NCI-H748 treated with DMSO at 0.1 percent for 48 hours (cell line): ENCODE measurements around the gene SEZ6L2.
"Not testable (repeated sequence)": the region's sequence is repeated elsewhere in the genome, so short reads cannot be mapped to it uniquely, and the experiment has no call there.

Source experiments
- DNase-seq: peaks from one replicate; lab custom pipeline; 2025; lab: John Stamatoyannopoulos, UW

Gene SEZ6L2

GRCh38 chr16:29899516-29900101, at the start of gene SEZ6L2:
Gene SEZ6L2, minus strand, starts transcription at chr16:29899550. Its CDS starts 531 bp downstream, at chr16:29899019.
- peak; percentile 78 for DNase-seq

- no peak for DNase-seq
These were observed 48.5 kb upstream of the SEZ6L2 start for GRCh38 chr16:29947897-29948296.

GRCh38 chr16:29943846-29944799, 44.8 kb upstream of the SEZ6L2 start:
- DNase-seq = peak; percentile 24

DNA sequence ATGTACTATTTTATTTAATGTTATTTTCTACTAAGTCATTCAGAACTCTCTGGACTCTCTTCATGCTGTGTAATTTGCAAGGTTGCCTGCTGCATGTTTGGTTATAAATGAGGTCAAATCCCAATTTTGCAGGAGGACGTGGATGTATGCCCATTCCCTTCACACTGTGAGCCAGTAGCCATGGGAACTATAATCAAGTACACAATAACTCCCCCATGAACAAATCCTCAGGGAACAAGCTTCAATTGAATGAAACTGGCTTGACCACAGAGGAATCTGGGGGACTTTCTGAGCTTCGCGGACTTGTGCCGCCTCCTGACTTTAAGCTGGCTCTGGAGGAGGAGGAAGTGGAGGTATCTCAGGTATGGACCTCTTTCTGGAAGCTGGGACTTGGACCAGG, 41.3 kb upstream of the SEZ6L2 start:
- no peak for DNase-seq

GRCh38 chr16:29931750-29932149, 32.4 kb upstream of the SEZ6L2 start:
- DNase-seq = not testable (repeated sequence)

DNA sequence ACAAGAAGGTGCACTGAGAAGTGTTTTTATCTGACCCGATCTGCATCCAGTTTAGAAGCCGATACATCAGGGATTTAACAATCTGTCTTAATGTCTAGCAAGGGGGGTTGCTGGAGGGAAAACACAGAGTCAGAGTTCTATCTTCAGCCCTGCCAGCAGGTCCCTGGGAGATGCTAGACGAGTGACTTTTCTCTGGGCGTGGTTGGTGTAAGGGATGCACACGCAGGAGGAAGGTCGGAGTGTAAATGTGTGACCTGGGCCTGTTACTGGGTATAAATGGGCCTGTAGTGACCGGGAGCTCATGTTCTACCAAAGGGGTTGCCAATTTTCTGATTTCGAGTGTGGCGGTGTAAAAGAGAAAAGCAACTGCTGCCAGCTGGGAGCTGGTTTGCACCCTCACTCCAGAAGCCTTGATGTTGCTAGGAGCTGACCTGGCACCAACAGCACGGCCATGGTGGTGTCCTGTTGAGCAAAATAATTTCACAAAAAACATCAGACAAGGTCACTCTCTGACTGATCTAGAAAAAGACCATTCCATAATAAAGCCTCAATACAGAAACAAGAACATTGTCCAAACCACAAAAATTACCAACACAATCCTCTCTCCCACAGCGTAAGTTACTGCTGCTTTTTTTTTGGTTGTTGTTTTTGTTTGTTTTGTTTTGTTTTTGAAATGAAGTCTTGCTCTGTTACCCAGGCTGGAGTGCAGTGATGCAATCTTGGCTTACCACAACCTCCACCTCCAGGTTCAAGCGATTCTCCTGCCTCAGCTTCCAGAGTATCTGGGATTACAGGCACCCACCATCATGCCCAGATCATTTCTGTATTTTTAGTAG, 27.9 kb upstream of the SEZ6L2 start:
- DNase-seq = no peak

GRCh38 chr16:29926711-29927052, 27.3 kb upstream of the SEZ6L2 start:
- no peak for DNase-seq

DNA sequence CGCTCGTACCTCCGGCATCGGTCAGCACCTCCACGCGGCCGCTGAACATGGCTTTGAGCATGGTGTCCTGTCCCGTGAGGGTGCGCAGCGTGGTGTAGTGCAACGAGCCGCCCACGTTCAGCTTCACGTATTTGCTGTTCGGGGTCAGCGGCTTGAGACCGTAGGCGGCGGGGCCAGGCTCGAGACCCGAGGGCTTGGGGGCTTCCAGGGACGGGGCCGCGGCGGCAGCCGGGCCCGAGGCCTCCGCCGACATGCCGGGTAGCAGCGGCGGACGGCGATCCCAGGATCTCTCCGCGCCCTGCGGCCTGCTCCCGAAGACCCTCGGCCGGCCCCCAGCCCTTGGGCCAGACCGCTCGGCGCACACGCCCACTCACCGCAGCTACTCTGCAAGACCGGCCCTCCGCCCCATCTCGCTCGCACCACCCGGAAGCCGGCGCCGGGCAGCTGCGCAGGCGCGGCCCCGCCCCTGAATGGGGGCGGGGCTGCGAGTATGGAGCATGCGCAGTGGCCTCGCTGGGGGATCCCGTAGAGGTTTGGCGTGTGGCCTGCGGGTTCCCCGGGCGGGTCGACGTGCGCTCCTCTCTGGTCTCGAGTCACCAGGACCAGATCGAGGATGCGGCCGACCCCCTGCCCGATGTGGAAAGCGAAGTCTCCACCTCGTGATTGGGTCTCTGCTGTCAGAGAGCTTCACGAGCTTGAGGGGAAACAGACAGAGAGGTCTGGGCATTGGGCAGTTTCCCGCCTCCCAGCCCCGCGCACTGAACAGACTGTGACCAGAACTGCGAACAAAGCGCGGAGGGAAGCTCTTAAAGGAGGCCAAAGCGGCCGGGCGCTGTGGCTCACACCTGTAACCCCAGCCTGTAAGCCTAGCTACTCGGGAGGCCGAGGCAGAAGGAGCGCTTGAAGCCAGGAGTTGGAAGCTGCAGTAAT, 26.7 kb upstream of the SEZ6L2 start, which contains the start of gene KCTD13:
KCTD13 (minus strand) TSS at position 446 of the 930 bp plus-strand sequence; CDS start at position 253, 193 bp downstream.
- peak; percentile 73 for DNase-seq

DNA sequence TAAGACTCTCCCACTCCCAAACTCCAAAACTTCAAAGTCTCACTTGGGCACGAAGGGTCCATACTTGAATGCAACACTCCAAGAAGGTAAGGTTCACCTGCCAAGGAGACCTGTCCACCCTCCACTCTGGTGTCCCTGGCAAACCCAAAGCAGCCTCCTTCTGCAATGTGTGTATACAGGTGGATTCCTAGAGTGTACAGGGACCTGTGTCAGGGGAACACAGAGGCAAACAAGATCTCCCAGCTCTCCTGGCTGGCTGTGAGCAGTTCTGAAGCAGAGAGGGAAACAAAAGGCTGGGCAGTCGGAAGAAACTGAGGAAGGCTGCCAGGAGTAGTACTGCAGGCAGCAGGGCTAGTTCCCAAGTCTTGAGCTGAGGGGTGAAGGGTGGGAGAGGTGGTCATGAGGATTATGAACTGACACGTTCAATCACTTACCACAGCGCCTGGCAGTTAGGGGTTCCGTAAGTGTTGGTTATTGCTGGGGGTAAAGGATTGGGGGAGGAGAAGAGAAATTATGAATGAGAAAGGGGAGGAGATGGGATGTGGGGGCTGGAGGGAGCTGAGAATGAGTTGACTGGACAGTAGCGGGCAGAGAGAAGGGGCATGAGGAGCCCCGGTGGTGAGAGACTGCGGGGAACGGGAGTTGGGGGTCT, 25.9 kb upstream of the SEZ6L2 start:
- no peak for DNase-seq

GRCh38 chr16:29922986-29923501, 23.7 kb upstream of the SEZ6L2 start:
- no peak for DNase-seq

- no peak for DNase-seq
These were observed 23.0 kb upstream of the SEZ6L2 start for GRCh38 chr16:29922326-29922725.

DNA sequence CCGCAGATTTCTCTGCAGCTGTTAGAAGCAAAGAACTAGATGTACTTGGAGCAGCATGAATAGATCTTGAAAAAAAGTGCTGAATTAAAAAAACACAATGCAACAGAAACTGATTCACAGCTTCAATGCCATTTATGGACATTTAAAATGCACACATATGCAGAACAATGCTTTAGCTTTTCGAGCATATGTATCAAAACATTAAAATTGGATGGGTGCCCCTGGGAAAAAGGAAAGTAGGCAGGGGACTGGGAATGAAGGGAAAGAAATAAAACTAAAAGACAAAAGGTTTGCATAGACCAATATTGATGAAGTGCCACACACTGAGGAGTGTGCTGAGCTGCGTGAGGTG, 21.7 kb upstream of the SEZ6L2 start:
- DNase-seq = no peak

GRCh38 chr16:29920288-29921033, 21.1 kb upstream of the SEZ6L2 start:
- DNase-seq = no peak

DNA sequence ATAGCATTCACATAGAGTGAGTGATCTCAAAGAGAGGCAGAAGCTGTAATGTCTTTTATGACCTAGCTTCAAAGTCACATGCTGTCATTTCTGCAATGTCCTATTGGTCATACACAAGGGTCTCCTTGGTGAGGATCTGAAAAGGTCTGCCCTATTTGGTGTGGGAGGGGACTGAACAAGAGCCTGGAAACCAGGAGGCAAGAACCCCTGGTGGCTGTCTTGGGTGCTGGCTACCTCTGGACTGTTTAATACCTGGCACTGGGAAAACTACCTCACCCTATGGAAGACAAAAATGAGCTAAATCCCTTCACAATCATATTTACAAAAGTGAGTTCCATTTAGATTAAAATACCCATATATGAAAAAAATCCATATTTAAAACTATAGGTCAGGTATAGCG, 17.6 kb upstream of the SEZ6L2 start:
- DNase-seq = no peak

DNA sequence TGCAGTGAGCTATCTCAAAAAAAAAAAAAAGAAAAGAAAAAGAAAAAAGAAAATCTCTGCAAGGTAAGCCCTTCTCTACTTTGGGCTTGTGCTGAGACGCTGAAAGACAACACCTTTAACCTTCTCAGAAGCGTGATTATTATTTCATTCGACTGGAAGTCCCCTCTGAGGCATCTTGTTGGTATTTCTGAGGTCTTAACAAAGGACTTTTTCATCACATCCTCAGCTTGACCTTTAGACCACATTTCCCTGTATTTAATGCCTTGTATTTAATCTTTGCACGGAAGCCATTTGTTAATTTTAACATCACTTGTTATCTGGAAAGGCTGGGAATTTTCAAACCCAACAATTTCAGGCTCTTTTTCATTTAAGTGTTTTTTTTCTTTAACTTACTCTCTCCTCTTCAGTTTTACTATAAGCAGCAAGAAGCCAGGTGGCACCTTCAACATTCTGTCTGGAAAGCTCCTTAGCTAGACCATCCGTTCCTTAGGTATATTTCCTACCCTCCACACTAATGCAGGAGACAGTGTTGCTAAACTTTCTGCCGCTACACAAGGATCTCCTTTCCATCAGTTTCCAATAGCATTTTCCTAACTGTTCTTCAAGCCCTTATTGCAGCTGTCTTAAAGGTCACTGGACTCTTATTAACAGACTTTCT, 16.4 kb upstream of the SEZ6L2 start:
- DNase-seq = no peak

DNA sequence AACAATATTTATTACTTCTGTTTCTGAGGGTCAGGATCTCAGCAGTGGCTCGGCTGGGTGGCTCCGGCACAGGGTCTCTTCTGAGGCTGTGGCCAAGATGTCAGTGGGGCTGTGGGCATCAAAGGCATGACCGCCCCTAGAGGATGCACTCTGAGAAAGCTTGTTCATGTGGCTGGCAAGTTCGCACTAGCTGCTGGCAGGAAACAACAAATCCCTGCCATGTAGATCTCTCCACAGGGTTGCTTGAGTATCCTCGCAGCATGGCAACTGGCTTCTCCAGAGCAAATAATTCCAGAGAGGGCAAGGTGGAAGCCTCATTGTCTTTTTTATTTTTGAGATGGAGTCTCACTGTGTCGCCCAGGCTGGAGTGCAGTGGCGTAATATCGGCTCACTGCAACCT, 14.2 kb upstream of the SEZ6L2 start:
- DNase-seq = no peak

- DNase-seq = no peak
These were observed 12.7 kb upstream of the SEZ6L2 start for GRCh38 chr16:29912087-29912486.

GRCh38 chr16:29911676-29912010, 12.3 kb upstream of the SEZ6L2 start:
- no peak for DNase-seq
